Embryonic facial prominence (tissue), 1 donor: ENCODE results near the gene UBE2O.

Source experiments
- DNase-seq: peaks from one replicate; pipeline ENCODE4 v3.0.0-alpha.2; 2016; ENCODE audit errors: extremely low spot score

Gene UBE2O

DNA sequence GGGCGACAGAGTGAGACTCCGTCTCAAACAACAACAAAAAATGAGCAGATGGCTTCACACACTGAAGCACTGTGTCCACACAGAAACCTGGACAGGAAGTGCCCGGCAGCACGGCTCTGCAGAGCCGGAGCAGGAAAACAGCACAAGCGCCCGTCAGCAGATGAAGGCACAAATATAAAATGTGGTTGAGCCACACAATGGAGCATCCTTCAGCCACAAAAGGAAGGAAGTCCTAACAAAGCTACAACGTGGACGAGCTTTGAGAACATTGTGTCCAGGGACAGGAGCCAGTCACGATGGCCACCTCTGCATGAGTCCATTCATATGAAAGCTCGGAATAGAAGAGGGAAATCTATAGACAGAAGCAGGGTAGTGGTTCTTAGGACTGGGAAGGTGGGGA lies 32.6 kb upstream of the UBE2O start:
- no peak for DNase-seq

GRCh38 chr17:76484228-76484725 lies 31.3 kb upstream of the UBE2O start:
- no peak for DNase-seq

GRCh38 chr17:76481071-76481655 lies 28.2 kb upstream of the UBE2O start:
- no peak for DNase-seq

- DNase-seq: peak; percentile 23
These were observed 27.7 kb upstream of the UBE2O start for GRCh38 chr17:76480632-76481031.

GRCh38 chr17:76479515-76480060 lies 26.6 kb upstream of the UBE2O start:
- no peak for DNase-seq

DNA sequence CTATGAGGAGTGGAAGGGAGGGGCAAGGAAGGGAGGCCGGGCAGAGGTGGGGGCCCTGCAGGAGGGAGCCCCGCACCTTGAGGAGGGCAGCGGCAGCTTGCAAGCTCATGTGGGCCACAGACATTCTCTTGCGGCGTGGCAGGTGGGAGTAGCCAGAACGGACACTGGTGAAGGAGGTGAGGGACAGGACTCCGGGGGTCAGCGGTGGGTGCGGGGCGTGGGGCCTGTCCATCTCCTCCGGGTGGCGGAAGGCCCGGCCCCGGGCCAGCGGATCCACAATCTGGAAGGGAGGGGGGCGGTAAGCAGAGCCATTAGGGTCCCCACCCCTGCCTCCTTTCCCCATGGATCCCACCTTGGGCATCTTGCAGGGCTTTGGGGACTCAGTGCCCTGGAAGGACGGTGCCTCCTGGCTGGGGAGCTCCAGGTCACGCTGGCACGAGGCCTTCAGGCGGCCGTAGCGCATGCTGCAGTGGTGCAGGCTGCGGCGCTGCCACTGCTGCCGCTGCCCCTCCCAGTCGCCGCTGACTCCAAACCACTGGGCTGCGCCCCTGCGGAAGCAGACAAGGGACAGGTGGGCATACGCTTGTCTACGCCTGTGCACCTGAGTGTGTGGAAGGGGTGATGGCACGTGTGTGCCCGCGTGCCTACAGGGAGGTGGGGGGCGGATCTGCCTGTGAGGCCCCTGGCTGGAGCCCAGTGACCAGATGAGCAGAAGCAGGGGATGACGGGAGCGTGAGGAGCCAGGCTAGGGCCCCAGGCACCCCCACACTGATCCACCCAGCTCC lies 26.0 kb upstream of the UBE2O start:
- DNase-seq: no peak

DNA sequence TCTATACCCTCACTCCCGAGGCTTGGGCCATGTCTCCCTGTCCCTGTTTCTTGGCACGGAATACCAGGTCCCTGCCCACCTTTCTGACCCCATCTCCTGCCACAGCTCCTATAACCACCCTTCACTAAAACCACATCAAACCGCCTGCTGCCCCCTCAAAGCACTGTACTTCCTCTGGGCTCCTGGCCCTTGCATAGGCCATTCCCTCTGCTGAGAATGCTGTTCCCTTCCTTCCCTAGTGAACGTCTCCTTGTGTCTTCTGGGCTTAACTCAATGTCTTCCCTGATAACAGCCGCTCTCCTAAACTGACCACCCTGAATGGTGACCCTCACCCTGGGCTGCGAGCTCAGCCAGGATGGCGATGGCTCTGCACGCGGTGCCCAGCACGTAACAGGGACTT lies 25.1 kb upstream of the UBE2O start:
- no peak for DNase-seq

- DNase-seq: no peak
These were observed 24.6 kb upstream of the UBE2O start for GRCh38 chr17:76477576-76477975.

GRCh38 chr17:76476736-76477135 lies 23.8 kb upstream of the UBE2O start:
- no peak for DNase-seq

DNA sequence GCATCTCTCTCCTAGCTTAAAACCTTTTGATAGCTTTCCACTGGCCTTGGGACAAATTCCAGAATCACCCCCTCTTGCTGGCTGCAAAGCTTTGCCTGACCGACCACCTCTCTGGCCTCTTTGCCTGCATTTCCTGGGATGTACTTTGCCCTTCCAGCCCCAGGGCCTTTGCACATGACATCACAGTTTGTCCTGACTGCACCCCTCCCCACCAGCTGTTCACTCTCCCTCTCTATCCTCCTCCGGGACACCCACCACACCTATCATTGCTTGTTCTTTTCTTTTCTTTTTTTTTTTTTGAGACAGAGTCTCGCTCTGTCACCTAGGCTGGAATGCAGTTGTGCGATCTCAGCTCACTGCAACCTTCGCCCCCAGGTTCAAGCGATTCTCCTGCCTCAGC lies 22.4 kb upstream of the UBE2O start:
- DNase-seq: no peak

GRCh38 chr17:76474894-76475293 lies 21.9 kb upstream of the UBE2O start:
- DNase-seq: no peak

- DNase-seq: no peak
These were observed 21.3 kb upstream of the UBE2O start for GRCh38 chr17:76474238-76474637.

DNA sequence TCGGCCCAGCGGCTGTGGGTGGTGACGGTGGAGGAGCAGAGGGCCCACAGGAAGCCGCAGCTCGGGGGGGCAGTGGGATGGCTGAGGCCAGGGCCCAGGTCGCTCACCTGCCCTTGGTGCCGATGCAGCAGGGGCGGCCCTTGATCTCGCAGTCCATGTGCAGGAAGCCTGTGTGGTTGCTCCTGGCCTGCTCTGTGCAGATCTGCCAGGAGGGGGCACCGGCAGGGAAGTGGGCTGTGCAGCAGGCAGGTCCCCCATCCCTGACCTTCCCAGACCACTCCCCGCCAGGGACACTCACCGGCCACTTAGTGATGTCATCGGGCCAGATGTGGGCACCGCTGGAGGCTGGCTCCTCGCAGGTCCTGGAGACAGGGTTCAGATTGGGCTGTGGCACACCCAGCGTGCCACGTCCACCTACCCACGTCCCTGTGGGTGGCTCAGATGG lies 20.6 kb upstream of the UBE2O start:
- no peak for DNase-seq

- no peak for DNase-seq
These were observed 19.8 kb upstream of the UBE2O start for GRCh38 chr17:76472726-76473125.

- no peak for DNase-seq
These were observed 19.3 kb upstream of the UBE2O start for GRCh38 chr17:76472258-76472645.

GRCh38 chr17:76471498-76472257 lies 18.7 kb upstream of the UBE2O start:
- no peak for DNase-seq

DNA sequence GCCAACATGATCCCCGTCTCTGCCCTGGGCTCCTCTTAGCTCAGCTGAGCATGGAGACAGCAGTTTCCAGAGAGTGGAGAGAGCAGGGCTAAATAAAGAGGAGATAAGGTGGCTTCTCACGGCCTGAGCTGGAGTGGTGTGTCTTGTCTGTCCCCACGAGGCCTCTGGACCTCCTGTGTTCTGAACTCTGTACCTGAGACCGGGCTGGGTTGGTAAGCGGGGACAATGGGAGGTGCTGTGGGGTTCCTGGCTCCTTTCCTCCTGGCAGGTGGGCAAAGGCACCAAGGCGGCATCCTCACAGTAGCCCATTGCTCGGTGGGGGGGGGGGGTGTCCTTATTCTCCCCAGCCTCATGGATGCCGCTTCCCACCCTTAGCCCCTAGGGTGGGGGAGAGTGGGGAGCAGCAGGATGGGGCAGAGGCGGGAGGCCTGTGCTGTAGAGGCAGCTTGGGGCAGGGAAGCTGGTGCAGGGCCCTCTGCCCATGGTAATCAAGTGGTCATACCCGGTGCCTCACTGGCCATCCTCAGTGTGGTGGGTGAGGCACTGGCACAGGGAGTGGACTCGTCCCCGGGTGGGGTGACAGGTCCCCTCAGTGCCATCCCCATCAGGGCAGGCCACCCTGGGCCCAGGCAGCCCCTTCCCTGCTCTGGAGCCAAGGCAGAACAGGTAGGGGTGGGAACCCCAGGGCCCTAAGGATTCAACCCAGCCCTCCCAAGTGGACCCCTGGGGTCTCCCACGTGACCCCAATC lies 17.2 kb upstream of the UBE2O start:
- no peak for DNase-seq

DNA sequence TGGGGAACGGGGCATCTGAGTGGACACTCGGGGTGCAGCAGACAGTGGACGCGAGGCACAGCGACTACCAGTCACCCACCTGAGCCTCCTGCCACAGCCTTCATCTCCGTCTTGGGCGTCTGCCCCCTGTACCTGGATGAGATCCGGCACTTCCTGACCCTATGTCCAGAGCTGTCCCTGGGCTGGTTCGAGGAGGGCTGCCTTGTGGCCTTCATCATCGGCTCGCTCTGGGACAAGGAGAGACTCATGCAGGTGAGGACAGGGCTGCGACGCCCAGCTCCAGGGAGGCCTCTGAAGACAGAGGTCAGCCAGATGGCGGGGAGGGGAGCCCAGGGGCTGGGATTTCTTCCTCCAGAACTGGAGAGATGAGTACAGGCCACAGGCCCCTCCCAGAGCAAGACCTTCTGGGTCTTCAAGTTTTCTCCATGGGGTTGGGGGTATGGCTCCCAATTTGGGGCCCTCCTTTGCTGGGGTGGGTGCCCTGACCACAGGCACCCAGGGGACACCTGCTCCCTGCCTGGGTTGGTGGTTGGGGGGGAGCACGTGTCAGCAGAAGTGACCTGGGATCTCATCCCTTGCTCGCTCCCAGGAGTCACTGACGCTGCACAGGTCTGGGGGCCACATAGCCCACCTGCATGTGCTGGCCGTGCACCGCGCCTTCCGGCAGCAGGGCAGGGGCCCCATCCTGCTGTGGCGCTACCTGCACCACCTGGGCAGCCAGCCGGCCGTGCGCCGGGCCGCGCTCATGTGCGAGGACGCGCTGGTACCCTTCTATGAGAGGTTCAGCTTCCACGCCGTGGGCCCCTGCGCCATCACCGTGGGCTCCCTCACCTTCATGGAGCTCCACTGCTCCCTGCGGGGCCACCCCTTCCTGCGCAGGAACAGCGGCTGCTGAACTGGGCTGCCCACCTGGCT lies 16.4 kb upstream of the UBE2O start:
- DNase-seq: no peak

GRCh38 chr17:76468634-76469010 lies 15.7 kb upstream of the UBE2O start:
- no peak for DNase-seq

DNA sequence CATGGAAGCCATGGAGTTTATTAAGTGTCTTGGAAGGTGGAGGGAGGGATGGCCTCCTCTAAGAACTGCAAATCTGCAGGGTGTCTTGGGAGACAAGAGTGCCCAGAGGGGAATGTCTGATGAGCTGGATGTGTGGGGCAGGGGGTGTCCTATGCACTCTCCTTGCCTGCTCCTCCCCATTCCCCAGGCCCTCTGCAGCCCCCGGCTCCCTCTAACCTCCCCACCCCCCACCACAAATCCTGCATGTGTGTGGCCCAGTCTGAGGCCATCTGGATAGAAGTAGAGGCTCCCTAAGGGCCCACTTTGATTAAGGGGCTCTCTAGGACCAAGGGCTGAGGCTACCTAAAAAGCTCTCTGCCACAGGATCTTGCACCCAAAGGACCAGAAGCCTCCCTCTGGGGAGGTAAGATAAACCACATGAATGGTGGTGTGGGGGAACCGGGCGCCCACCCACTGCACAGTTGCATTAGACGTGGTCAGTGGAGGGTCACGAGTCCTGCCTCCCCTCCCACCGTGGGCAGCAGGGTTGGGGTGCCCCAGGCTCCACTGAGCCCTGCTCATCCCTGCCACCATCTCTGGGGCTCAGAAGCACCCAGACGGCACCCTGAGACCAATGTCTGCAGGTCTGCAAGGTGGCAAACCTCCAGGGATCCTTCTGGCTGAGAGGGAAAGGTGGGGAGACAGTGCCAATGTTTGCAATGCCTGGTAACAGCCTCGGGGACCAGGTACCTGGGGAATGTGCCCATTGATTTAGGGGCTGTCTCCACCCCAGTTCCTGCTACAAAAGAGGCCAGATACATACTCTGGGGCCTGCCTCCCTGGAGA lies 15.1 kb upstream of the UBE2O start:
- DNase-seq: no peak
